ENCODE results near the gene AMPD2.
"Not testable (repeated sequence)": the region's sequence is repeated elsewhere in the genome, so short reads cannot be mapped to it uniquely, and the experiment has no call there.

Gene AMPD2

GRCh38 chr1:109671067-109671466, 51.4 kb downstream of the AMPD2 start:
- Histone ChIP-seq H3K27me3 (ENCODE audit: control insufficient read depth, insufficient read depth, low read length) (no peaks in the 10 kb centered on the region), H3K36me3 (ENCODE audit: insufficient read depth, low read length) (no peaks in the 10 kb centered on the region), H3K4me3 (ENCODE audit: low read length) (no peak overlapping the region), H3K9ac (ENCODE audit: low read depth, low read length) (no peak overlapping the region), H3K9me3 (replicated peaks; ENCODE audit: low read length) (no peaks in the 10 kb centered on the region), H3K4me1 (ENCODE audit: control insufficient read depth, insufficient read depth, low read length) (no peaks in the 10 kb centered on the region), H3K4me2 (ENCODE audit: low read length) (no peak overlapping the region)

GRCh38 chr1:109673861-109674260, 54.2 kb downstream of the AMPD2 start:
- not testable (repeated sequence) for H3K36me3 ChIP-seq (ENCODE audit: insufficient read depth, low read length); H3K9ac ChIP-seq (ENCODE audit: low read depth, low read length); H3K4me2 ChIP-seq (ENCODE audit: low read length); H3K9me3 ChIP-seq (replicated peaks; ENCODE audit: low read length); H3K4me3 ChIP-seq (ENCODE audit: low read length); H3K27me3 ChIP-seq (ENCODE audit: control insufficient read depth, insufficient read depth, low read length); H3K4me1 ChIP-seq (ENCODE audit: control insufficient read depth, insufficient read depth, low read length)

GRCh38 chr1:109676683-109677381, 57.2 kb downstream of the AMPD2 start:
- not testable (repeated sequence) for H3K9me3 ChIP-seq (replicated peaks; ENCODE audit: low read length); H3K9ac ChIP-seq (ENCODE audit: low read depth, low read length)

GRCh38 chr1:109677459-109677858, 57.8 kb downstream of the AMPD2 start:
- no peak overlapping the region for H3K4me3 ChIP-seq (ENCODE audit: low read length)
- H3K4me1 ChIP-seq (ENCODE audit: control insufficient read depth, insufficient read depth, low read length): no peaks in the 10 kb centered on the region
- no peaks in the 10 kb centered on the region for H3K27me3 ChIP-seq (ENCODE audit: control insufficient read depth, insufficient read depth, low read length)
- H3K9me3 ChIP-seq (replicated peaks; ENCODE audit: low read length): no peaks in the 10 kb centered on the region
- no peaks in the 10 kb centered on the region for H3K36me3 ChIP-seq (ENCODE audit: insufficient read depth, low read length)
- no peak overlapping the region for H3K4me2 ChIP-seq (ENCODE audit: low read length)
- no peak overlapping the region for H3K9ac ChIP-seq (ENCODE audit: low read depth, low read length)

More at GRCh38 chr1:109676683-109677381, 57.2 kb downstream of the AMPD2 start:
- not testable (repeated sequence) for H3K4me1 ChIP-seq (ENCODE audit: control insufficient read depth, insufficient read depth, low read length); H3K36me3 ChIP-seq (ENCODE audit: insufficient read depth, low read length); H3K27me3 ChIP-seq (ENCODE audit: control insufficient read depth, insufficient read depth, low read length); H3K4me3 ChIP-seq (ENCODE audit: low read length); H3K4me2 ChIP-seq (ENCODE audit: low read length)

- not testable (repeated sequence) for H3K9ac ChIP-seq (ENCODE audit: low read depth, low read length); H3K4me1 ChIP-seq (ENCODE audit: control insufficient read depth, insufficient read depth, low read length); H3K4me2 ChIP-seq (ENCODE audit: low read length); H3K9me3 ChIP-seq (replicated peaks; ENCODE audit: low read length); H3K27me3 ChIP-seq (ENCODE audit: control insufficient read depth, insufficient read depth, low read length); H3K36me3 ChIP-seq (ENCODE audit: insufficient read depth, low read length); H3K4me3 ChIP-seq (ENCODE audit: low read length)
These were observed 59.0 kb downstream of the AMPD2 start for GRCh38 chr1:109678637-109679036.

Small RNAs within 50 kb of the gene (small RNA-seq; reads per million reads assigned to genes)
- gene RNU6V: 21.0 reads per million, percentile 94 among the genes with 10 or more reads in this experiment

Data from skeletal muscle satellite cell (primary cell).